HG02759 (cell line): ENCODE measurements around the gene PLTP.
A peak's percentile ranks its signal among the peaks of the same experiment; 100 is the strongest.

Experiments used
- ATAC-seq: cut with Tn5 transposase; IDR thresholded peaks from one replicate; pipeline ENCODE4 v1.9.1; 2021; ENCODE audit warnings: mild to moderate bottlenecking, moderate library complexity; ENCODE audit not compliant: unreplicated experiment

Gene PLTP

DNA sequence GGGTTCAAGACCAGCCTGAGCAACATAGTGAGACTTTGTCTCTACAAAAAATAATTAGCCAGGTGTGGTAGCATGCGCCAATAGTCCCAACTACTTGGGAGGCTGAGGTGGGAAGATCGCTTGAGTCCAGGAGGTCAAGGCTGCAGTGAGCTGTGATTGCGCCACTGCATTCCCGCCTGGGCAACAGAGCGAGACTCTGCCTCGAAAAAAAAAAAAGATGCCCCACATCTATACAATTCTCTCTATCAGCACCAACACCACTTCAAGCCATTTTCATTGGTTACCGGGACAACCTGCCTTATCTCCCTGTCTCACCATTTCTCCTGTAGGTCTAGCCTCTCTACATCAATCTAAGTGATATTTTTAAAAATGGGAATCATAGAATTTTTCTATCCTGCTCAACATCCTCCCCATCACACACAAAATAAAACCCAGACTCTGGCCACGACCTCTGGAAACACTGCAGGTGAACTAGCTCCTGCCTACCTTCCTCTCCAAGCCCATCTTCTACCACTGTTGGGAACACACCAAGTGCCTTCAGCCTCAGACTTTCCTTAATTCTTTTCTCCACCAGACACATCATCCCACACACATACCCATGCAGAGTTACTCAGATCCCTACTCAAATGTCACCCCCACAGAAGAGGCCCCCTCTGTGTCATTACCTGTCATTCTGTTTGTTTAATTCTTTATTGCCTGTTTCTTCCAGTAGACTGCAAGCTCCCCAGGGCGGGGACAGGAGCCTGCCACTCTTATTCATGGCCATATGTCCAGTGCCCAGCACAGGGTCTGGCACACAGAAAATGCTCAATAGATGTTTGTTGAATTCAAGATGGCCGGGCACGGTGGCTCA, 9.6 kb upstream of the PLTP start:
- no peak for ATAC-seq

DNA sequence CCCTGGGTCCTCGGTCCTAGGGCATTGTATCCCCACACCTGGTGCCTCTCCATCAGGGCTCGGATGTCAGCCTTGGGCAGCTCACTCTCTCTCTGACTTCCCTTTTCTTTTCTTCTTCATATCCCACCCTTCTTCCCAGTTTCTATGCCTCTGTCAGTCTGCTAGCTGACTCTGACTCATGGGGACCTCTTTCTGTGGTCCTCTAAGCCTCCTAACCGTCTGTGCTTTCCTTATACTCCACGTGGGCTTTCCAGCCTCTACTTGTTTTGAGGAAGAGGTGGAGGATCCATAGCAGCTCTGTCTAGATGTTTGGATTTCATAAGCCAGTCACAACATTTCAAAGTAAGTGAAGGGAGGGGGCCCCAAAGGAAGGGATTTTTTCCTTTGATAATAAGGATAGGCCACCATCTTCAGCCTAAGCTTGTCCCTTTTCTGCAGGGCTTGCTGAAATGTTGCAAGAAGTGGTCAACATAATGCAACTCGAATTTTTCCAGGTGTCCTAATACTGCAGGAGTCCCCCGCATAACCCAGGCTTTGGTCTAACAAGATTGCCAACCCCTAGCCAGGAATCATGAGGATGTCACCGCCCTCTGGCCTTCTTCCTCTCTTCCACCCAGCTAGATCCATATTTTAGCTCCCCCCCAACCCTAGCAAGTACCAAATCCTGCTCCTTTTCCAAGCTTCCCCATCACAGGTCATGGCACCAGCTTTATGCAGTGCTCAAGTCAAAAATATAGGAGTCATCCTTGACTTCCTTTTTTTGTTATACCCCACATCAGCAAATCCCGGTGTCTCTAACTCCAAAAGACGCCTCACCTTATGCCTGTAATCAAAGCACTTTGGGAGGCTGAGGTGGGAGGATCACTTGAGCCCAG, 8.7 kb upstream of the PLTP start:
- no peak for ATAC-seq

DNA sequence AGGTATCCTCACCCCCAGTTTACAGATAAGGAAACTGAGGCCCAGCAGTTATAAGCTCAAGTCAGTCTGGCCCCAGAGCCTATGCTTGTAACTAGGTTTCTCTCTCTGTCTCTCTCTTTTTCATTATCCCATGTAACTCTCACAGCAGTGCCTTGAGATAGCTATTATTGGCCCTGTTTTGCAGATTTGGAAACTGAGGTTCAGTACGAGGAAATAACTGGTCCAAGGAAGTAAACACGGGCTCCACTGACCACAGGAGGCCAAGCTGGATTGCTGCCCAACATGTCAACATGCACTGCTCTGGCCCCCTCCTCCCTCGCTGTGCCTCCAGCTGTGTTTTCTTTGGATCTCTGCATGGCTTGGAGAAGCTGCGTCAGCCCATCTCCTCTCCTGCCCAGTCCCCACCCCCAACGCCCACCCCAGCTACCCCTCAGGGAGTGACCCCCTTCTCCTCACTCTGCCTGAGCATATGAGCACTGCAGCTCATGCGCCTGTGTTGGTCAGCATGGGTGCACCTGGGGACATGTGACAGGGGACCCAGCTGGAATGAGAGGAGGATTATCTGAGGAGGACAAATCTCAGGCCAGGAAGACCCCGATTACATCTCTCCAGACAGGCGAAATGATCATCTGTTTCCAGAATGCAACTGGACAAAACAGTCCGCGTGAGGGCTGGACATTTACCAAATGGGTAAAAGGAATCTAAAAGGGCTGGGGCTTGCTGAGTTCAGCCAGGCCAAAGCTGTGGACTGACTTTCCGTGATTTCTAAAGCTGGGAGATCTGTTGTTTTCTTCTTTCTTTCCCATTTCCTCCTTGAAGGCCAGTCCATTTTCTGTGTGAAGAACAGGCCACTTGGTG, 7.8 kb upstream of the PLTP start:
- no peak for ATAC-seq

DNA sequence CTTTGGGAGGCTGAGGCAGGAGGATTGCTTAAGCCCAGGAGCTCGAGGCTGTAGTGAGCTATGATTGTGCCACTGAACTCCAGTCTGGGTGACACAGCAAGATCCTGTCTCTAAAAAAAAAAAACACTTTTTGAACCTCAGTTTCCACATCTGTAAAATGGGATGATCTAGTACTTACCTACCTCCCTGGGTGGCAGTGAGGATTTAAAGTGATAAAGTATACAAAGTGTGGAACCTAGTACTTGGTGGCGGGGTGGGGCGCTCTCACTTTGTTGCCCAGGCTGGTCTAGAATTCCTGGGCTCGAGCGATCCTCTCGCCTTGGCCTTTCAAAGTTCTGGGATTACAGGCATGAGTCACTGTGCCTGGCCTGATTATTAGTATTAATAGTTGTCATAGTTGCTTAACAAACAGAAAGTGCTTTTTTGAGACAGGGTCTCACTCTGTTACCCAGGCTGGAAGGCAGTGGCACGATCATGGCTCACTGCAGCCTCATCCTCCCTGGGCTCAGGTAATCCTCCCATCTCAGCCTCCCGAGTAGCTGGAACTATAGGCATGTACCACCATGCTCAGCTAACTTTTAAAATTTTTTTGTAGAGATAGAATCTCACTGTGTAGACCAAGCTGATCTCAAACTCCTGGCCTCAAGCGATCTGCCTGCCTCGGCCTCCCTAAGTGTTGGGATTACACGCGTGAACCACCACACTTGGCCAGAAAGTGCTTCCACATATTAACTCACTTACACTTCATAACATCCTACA, 7.0 kb upstream of the PLTP start:
- no peak for ATAC-seq

DNA sequence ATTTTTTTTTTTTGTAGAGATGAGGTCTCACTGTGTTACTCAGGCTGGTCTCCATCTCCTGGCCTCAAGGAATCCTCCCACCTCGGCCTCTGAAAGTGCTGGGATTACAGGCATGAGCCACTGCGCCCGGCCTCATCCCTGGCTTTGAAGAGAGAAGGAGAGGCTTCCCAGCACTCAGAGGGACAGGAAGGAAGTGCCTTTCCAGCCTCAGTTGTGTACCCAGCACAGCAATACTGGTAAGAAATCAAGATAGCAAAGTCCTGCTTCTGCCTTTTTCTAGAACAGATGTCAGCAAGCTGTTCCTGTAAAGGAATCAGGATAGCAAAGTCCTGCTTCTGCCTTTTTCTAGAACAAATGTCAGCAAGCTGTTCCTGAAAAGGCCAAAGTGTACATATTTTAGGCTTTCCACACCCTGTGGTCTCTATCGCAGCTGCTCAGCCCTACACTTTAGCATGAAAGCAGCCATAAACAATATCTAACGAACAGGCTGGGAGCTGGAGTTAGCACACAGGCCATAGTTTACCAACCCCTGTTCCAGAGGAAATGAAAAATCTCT, 6.3 kb upstream of the PLTP start:
- no peak for ATAC-seq

DNA sequence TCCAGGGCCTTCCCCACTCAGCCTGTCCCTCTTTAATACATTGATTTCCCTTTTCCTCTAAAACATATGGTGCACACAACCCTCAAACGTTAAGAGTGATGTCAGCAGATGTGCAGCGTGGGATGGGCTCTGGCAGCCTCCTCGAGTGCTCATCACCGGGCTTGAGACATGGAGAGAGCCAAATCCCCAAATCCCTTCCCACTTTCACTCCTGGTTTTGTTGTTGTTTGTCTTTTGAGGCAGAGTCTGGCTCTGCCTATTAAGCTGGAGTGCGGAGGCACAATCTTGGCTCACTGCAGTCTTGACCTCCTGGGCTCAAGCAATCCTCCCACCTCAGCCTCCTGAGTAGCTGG, 5.8 kb upstream of the PLTP start:
- ATAC-seq = no peak

DNA sequence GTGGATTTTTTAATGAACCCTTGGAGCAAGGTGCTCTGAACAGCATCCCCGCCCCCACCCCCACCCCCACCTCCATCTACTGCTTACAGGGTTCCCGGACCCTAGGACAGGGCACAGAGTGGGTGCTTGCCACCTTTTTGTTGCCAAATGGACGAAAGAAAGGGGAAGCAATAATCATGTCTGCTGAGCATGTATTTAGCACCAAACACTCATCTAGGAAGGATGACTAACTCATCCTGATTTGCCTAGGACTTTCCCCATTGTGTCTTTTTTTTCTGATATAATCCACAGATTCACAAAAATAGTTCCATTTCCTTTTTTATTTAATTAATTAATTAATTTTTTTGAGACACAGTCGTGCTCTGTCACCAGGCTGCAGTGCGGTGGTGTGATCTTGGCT, 1.2 kb upstream of the PLTP start:
- no peak for ATAC-seq

DNA sequence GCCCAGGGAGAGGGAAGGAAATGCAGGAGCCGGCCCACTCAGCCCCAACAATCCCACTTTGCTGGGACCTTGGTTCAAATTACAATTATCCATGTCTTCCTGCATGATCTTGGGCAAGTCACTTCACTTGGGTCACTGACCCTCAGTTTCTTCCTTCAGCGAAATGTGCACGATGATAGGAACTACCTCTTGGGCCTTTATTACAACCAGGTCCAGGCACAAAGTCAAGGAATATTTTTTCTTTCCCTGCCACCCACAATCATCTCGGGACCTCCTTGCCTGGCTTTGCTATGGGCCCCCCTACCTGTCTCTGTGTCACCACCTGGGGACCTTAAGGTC, 358 bp upstream of the PLTP start:
- ATAC-seq = no peak

DNA sequence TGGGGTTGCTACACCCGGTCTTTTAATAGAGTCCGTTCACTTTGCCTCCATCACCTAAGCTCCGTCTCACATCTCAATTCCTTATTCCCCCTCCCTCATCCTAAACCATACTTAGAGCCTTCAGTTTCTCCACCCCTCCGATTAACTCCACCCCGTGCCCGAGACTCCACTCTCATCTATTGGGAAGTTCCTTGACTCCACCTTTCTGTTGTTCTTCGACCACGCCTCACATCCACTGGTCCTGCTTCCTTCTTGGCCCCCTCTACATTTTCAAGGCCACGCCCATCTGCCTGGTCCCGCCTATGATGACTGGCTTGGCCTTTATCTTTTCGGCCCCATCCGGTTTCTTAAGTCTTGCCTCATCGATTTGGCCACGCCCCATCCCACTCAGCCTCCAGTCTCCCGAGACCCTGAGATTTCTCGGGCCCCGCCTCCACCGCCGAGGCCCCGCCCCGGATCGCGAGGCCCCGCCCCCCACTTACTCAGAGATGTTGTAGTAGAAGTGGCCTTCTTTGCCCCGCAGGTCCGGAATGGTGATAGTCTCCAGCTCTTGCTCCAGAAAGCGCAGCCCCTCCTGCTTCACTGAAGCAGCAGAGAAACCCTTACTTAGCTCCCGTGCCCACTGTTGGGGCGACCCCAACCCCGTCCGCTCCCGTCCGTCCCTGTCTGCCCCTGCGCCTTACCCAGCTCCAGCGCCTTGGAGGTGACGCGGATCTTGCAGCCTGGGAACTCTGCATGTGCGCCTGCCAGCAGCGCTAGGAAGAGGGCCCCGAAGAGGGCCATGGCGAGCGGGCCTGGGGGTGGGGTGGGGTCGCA, 1.1 kb downstream of the PLTP start:
- ATAC-seq = peak; percentile 89

DNA sequence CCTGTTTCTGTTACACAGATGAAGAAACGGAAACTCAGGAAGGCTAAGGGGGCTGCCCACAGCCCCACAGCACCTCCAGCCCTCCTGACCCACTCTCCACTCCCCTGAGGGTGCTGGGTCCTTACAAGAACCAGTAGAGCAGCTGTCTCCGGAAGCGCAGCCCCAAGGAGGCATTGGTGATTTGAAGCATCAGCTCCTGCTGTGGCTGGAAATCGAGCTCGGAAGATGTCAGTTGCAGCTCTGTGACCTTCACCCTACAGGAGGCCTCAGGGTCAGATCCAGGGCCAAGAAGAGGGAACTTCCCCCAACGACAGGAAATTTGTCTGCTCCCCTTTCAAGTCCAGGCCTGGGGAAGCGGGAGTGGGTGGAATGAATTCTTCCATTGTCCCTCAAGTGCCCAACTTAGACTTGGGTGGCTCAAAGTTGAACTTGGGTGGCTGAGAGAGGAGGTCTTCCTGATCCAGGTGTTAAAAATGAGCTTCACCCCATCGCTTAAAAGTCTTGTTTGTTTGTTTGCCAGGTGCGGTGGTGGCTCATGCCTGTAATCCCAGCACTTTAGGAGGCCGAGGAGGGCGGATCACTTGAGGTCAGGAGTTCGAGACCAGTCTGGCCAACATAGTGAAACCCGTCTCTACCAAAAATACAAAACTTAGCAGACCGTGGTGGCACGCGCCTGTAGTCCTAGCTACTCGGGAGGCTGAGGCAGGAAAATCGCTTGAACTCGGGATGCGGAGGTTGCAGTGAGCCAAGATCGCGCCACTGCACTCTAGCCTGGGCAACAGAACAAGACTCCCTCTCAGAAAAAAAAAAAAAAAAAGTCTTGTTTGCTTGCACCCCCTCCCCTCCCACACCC, 1.9 kb downstream of the PLTP start:
- no peak for ATAC-seq

DNA sequence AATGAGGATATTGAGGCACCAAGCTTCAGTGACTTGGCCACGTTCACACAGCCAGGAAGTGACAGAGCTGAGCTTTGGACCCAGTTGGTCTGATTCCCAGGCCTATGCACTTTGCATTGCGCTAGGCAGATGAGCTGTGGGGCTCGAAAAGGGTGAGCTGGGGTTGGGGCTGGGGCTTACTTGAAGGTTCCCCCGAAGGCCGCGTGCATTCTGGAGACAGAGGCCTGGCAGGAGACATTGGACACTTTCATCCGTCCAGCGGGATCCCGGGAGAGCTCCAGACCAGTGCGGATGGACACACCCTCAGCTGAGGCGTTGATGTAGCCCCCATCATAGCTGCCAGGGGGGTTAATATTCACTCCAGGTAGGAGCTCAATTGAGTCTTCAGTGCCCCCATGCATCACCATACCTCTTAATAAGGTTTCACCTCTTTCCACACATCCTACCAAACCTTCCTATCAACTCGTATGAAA, 2.6 kb downstream of the PLTP start:
- ATAC-seq = no peak

DNA sequence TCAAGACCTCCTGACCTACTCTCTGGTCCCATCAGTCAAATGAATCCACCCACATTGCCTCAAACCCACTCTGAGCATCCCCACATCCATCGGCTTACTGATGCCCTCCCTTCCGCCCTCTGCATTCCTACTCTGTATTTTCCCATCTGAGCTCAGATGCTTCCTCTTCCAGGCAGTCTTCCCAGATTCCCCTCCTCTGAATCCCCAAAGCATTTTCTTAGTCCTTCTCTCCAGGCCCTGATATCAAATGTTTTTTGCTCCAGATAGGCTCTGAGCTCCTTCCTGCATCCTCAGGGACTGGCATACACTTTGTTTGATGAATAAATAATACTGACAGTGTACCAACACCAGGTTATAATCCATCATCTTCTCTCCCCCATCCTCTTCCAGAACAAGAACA, 3.9 kb downstream of the PLTP start:
- ATAC-seq = no peak

DNA sequence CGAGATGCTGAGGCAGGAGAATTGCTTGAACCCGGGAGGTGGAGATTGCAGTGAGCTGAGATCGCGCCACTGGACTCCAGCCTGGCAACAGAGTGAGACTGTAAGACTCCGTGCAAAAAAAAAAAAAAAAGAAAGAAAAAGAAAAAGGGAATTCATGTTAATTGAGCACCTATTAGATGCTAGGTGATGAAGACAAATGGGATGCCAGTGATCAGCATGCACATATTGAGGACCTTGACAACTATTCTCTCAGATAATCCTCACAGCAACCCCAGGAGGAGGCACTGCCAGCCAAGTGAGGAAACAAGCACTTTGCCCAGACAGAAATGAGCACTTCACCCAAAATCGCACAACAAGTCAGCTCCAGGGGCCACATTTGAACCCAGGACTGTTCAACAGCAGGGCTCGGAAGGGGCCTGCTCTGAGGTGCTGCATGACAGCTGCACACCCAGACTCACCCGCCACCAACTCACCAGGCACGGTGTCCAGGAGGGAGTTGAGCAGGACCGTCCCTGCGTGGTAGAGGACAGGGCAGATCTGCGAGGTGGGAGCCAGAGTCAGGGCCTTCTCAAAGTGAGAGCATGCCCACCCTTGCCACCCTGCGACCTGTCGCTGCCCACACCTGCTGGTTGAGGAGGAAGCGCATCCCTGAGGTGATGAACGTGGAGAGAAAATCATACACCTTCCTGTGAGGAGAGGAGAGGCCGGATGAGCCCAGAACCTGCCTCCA, 4.6 kb downstream of the PLTP start:
- no peak for ATAC-seq

DNA sequence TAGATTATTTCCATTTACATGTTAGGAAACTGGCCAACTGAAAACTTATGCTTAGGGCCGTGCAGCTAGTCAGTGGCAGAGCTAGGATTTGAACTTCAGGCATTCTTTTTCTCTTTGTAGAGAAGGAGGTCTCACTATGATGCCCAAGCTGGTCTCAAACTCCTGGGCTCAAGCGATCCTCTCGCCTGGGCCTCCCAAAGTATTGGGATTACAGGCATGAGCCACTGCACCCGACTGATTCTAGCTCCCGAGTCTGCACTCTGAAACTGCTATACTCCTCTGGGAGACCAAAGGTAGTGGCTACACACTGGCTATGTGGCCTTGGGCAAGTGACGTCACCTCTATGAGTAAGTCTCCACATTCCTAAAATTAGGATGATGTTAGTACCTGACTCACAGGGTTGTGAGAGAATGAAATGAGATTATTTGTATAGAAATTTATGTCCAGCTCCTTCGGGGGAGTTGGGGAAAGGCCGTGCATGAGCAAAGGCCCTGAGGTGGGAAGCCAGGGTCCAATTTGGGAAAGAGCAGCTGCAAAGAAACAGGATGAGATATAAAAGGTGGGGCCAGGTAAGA, 6.4 kb downstream of the PLTP start:
- ATAC-seq = no peak

DNA sequence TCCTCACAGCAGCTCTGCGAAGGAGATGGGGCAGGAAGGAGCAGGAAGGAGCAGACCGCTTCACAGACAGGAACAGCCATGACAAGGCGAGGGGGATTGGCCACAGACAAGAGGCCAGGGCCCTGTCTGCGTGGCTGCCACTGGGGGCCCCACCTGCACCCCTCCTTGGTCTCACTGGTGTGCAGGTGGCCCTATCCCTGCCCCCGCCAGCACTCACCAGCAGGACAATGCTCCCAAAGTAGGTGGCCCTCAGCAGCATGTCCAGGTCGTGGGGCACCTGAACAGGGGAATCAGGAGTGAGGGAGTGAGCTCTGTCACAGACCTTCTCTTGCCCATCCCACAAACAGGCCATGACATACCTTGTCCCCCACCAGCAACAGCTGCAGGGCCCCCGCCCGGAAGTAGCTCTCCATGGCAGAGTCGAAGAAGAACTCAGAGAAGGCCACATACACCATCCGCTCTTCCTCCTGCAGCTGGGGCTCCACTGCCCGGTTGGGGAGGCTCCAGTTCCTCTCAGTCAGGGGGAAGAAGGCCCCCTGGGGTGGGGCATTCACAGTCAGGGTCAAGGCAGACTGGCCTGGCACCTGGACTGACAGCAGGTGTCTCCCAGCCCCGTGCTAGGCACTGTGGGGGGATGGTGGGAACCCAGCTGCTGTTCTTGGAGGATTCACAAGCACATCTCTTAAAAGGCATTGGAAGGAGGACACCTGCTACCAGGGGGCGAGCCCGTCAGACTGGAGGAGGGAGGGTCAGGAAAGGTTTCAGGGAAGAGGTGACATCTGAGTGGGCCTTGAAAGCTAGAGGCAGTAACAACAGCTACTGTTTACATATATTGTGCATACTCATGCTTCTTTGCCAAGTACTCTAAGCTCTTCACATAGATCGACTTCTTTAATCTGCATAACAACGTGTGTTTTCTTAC, 7.1 kb downstream of the PLTP start:
- ATAC-seq = no peak

DNA sequence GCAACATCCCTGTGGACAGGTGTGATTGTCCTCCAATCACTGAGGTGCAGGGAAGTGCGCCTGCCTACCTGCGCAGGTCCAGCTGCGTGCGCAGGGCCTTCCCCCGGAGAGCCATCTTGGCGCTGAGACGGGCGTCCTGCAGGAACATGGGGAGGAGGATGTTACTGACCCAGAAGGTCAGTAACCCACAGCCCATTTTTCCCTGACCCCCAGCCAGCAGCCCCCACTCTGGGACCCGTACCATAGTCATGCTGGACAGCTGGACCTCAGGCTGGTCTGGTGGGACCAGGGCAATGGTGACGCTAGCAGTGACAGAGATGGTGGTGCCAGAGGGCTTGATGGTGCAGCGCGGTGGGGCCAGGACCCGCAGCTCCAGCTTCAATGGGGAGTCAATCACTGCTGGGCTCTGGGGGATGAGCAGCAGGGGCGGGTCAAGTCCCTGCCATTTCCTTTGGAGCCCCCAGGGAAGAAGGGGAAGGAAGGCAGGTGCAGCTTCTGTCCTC, 9.7 kb downstream of the PLTP start:
- no peak for ATAC-seq
